Suppressor macrophage (primary cell): ENCODE results near the gene GJB4.

Experiments
- DNase-seq, 4 experiments: peaks; one replicate each; pipeline ENCODE4 v3.0.0-alpha.2; 2020 to 2022

The GJB4 gene

DNA sequence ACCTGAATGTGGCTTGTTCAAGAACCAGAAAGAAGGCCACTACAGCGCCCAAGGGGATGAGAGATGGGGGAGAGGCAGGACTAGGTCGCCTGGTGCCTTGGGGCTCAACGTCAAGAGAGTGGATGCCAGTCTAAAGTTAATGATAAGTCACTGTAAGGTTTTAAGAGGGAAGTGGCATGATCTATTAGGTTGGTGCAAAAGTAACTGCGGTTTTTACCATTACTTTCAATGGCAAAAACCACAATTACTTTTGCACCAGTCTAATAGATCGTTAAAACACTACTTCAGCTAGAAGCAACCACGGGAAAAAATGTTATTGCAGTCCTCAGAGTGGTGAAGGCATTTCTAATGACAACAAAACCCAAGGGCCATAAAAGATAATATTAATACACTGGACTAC lies 18.8 kb downstream of the GJB4 start:
- DNase-seq, result no peak

GRCh38 chr1:34779005-34779404 lies 19.5 kb downstream of the GJB4 start:
- no peak for DNase-seq

- no peak for DNase-seq
These were observed 20.0 kb downstream of the GJB4 start for GRCh38 chr1:34779526-34779925.

GRCh38 chr1:34779962-34780361 lies 20.4 kb downstream of the GJB4 start:
- DNase-seq, result no peak

DNA sequence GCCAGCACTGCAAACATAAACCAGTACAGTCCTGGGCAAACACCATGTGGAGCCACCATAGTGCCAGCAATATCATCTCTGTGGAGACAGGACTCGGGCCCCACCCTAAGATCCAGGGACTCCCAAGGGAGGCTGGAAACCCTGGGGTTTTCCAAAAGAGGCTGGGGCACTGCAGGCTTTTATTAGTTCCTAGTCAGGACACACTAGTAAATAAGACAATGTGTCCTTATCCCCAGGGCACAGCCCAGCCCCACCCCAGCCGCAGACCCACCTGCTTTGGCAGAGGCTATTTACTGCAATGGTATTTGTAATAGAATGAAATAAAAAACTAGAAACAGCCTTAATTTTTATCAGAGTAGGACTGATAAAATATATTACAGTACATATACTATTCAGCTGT lies 21.0 kb downstream of the GJB4 start:
- no peak for DNase-seq

DNA sequence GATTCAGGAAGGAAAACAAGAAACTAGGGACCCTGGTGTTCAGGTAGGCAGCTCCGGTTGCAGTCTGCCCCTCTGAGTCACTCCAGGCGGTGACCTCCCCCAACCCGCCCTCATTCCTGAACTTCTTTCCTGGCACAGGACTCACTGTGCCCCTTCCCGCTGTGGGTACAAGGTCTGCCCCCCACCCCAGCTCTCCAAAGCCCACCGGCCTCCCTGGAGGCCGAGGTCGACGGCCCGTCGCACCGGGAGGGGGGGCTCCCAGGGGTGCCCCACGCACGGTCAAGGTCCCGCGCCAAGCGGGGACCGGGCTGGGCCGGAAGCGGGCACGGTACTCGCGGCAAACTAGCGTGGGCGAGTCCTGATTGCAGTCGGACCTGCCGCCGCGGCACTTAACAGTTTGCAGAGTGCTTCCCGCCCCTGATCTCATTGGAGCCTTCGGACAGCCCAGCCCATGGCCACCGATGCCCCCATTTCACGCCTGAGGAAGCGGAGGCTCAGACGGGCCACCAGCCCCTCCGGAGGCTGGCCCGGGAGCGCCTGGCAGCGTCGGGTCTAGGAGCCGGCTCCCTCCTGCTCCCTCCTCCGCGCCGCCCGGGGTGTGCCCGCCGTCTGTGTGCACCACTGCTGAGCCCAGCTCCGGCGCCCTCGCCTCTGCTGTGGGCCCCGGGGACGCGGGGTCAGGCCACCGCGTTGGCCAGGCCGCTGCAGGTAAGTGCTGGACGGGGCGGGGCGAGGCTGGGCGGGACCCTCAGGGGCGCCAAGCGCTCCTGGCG lies 21.7 kb downstream of the GJB4 start, which contains the start of gene GJB3:
TSS of gene GJB3 (plus strand) at position 144 of the 773 bp plus-strand sequence. CDS start 3,549 bp downstream, outside the sequence.
- peak in 2 of 4 experiments; percentile 13 to 18 for DNase-seq

GRCh38 chr1:34781844-34782391 lies 22.4 kb downstream of the GJB4 start:
- no peak for DNase-seq

DNA sequence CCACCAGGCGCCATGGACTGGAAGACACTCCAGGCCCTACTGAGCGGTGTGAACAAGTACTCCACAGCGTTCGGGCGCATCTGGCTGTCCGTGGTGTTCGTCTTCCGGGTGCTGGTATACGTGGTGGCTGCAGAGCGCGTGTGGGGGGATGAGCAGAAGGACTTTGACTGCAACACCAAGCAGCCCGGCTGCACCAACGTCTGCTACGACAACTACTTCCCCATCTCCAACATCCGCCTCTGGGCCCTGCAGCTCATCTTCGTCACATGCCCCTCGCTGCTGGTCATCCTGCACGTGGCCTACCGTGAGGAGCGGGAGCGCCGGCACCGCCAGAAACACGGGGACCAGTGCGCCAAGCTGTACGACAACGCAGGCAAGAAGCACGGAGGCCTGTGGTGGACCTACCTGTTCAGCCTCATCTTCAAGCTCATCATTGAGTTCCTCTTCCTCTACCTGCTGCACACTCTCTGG lies 25.2 kb downstream of the GJB4 start:
- no peak for DNase-seq

DNA sequence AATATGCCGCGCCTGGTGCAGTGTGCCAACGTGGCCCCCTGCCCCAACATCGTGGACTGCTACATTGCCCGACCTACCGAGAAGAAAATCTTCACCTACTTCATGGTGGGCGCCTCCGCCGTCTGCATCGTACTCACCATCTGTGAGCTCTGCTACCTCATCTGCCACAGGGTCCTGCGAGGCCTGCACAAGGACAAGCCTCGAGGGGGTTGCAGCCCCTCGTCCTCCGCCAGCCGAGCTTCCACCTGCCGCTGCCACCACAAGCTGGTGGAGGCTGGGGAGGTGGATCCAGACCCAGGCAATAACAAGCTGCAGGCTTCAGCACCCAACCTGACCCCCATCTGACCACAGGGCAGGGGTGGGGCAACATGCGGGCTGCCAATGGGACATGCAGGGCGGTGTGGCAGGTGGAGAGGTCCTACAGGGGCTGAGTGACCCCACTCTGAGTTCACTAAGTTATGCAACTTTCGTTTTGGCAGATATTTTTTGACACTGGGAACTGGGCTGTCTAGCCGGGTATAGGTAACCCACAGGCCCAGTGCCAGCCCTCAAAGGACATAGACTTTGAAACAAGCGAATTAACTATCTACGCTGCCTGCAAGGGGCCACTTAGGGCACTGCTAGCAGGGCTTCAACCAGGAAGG lies 25.8 kb downstream of the GJB4 start:
- no peak for DNase-seq

GRCh38 chr1:34785875-34786470 lies 26.4 kb downstream of the GJB4 start:
- DNase-seq, result no peak

GRCh38 chr1:34786521-34787325 lies 27.2 kb downstream of the GJB4 start:
- DNase-seq, result peak; percentile 70 to 82 (median 76)

DNA sequence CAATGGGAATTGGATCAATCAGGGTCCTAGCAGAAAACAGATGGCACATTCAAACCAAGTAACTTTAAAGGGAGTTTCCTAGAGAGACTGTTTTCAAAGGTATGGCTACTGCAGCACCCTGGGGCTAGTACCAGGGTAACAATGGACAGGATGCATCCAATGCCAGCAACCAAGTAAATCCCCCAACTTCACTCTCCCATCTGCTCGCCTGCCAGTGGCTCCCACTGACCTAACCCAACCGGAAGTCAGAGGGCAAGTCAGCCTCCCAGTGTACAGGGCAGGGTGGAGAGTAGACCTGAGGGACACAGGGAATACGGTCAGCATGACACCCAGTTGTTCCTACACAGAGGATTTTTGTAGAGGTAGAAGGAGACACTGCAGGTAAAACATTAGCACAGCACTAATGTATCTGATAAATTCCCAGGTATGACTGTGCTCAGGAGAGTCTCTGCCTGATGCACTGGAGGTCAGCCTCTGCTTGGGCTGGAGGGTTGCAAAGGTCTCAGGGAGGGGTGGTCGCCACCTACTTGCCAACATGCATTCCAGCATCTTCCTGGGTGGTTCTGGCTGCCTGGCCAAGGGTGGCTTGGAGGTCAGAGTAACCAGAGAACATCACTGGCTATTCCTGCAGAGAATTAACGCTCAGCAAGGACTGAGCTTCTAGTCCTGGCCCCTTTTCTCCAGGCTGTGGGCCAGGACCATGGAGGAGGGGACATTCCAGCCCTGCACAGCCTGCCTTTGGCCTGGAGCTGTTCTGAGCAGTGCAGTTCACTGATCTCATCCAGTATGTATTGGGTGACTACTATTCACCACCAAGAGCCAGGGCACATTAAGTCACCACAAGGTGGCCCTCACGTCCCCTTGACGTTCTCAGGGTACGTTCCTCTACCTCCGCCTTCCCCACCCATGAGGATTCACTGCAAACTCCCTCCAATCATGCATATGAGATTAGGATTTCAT lies 28.2 kb downstream of the GJB4 start:
- DNase-seq, result no peak

GRCh38 chr1:34790985-34791384 lies 31.4 kb downstream of the GJB4 start:
- DNase-seq, result no peak

DNA sequence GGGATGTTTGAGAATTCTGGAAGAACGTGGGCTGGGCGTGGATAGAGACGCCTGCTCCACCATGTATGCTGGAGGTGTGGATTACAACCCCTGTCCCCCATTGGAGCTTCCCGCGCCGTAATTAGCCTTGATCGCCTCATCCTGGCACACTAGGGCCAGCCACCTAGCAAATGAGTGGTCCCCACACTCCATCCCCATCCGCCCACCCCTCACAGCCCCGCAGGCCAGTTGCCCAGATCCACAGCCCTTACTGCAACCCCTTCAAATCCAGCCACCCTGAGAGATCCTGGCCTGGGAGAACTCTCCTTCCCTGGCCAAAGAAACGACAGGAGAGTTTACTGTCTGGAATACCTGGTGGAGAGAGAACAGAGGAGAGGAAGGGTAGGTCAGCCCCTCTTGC lies 32.9 kb downstream of the GJB4 start:
- no peak for DNase-seq

DNA sequence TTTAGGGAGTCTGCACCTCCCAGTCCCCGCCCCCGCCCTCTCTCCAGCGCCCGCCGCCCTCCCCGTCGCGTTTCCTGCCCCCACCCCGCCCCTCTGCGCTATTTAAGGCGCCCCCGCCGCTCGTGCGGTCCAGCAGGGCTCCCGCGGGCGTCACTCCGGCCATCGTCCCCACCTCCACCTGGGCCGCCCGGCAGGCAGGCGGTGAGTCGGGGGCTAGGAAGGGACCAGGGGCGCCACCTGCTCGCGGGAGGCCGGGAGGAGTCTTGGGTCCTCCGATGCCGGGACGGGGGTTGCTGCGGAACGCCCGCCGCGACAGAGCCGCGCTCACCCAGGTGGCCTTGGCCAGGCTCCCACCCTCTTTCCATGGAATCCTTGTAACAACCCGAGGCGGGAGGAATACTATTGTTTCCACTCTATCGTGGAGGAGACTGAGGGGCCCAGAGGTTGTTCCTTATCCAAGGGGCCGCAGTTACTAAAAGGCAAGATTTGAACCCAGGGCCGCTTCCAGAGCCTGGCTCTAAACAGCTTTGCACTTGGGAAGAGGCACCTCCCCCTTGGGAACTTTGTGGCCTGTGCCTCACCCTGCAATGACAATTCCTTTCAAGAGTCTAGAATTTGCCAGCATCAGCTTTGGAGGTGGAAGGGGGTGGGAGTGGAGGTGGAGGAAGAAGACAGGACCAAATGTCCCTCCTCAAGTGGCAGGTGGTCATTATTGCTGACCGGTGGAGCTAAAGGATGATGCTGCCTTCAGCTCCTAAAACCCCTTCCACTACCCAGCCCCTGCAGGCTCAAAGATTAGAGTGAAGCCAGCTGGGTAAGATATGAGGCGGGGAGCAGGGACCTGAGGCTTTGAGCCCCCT lies 33.6 kb downstream of the GJB4 start, which contains the start of gene GJA4:
TSS of gene GJA4 (plus strand) at position 132 of the 860 bp plus-strand sequence. CDS start 1,215 bp downstream, outside the sequence.
- no peak for DNase-seq

DNA sequence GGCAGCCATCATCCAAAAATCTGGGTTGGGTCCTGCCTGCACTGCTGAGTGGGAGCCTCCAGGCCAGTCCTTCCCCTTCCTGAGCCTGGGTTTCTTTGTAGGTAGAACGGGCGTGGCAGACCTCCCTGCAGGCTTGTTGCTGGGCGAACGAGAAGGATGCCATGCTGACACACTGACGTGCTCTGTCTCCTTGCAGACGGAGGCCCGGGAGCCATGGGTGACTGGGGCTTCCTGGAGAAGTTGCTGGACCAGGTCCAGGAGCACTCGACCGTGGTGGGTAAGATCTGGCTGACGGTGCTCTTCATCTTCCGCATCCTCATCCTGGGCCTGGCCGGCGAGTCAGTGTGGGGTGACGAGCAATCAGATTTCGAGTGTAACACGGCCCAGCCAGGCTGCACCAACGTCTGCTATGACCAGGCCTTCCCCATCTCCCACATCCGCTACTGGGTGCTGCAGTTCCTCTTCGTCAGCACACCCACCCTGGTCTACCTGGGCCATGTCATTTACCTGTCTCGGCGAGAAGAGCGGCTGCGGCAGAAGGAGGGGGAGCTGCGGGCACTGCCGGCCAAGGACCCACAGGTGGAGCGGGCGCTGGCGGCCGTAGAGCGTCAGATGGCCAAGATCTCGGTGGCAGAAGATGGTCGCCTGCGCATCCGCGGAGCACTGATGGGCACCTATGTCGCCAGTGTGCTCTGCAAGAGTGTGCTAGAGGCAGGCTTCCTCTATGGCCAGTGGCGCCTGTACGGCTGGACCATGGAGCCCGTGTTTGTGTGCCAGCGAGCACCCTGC lies 34.7 kb downstream of the GJB4 start:
- no peak for DNase-seq

- DNase-seq, result no peak
These were observed 35.2 kb downstream of the GJB4 start for GRCh38 chr1:34794790-34795180.

DNA sequence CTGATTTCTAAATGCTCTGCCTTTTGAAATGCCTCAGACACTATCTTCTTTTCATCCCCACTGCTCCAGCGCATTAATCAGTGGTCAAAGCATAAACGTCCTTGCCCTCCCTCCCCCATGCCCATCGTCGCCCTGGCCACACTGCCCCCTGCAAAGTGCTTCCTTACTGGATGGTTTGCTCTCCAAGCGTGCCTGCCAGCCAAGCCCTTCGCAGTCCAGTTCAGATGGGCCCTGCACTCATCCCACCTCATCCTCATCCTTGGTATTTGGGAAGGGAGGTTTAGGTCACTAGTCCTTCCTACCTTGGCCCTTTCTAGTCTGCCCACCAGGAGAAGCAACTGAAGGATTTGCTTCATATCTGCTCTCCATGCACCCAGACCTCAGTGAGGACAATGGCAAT lies 36.4 kb downstream of the GJB4 start:
- no peak for DNase-seq

DNA sequence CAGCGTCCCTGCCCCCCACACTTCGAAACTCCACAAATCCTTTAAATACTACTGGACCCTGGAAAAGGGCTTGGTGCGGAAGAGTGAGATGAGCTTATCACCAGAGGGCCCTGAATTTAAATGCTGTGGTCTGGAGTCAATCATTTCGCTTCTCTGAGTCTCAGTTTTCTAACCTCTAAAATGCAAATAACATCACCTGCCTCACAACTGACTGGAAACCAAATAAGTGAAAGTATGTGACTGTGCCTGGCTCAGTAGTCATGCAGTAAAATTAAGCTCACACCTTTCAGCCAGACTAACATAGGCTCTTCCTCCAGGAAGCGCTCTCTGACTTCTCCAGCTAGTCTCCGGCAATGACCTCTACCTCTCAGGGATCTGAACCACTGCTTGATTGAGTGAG lies 37.5 kb downstream of the GJB4 start:
- no peak for DNase-seq
